Measurements from ENCODE around the gene PATZ1.

Gene PATZ1

DNA sequence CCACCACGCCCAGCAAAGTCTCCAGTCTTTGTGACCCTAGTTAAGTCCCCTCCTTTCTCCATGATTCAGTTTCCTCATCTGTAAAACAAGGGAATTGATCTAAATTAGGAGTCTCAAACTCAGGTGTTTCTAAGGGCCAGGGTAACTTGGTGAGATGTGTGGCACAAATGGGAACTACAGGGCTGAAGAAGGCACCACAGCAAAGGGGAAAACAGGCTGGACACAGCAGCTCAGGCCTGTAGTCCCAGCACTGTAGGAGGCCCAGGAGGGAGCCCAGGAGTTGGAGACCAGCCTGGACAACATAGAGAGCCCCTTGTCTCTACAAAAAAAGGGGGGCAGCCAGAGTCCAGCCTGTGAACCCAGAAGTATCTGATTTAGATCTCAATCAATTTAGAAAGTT, 15.6 kb upstream of the PATZ1 start:
- Histone ChIP-seq H3K27ac (no peak overlapping the region), H3K27me3 (ENCODE audit: insufficient read depth, low read depth) (no peaks in the 10 kb centered on the region), H3K4me2 (no peak overlapping the region), H3K36me3 (ENCODE audit: insufficient read depth) (no peaks in the 10 kb centered on the region), H3K4me3 (IDR thresholded peaks at IDR 0.05; ENCODE audit: insufficient read depth, low read depth, low read length) (no peak overlapping the region), H2AFZ (ENCODE audit: low read depth) (no peak overlapping the region), H3K4me1 (ENCODE audit: low read depth, poor library complexity, severe bottlenecking) (no peaks in the 10 kb centered on the region), H4K20me1 (ENCODE audit: insufficient read depth) (no peaks in the 10 kb centered on the region), H3K79me2 (ENCODE audit: insufficient read depth, low read depth) (no peaks in the 10 kb centered on the region), H3K9ac (no peak overlapping the region)
- TF ChIP-seq, protein P1, sequence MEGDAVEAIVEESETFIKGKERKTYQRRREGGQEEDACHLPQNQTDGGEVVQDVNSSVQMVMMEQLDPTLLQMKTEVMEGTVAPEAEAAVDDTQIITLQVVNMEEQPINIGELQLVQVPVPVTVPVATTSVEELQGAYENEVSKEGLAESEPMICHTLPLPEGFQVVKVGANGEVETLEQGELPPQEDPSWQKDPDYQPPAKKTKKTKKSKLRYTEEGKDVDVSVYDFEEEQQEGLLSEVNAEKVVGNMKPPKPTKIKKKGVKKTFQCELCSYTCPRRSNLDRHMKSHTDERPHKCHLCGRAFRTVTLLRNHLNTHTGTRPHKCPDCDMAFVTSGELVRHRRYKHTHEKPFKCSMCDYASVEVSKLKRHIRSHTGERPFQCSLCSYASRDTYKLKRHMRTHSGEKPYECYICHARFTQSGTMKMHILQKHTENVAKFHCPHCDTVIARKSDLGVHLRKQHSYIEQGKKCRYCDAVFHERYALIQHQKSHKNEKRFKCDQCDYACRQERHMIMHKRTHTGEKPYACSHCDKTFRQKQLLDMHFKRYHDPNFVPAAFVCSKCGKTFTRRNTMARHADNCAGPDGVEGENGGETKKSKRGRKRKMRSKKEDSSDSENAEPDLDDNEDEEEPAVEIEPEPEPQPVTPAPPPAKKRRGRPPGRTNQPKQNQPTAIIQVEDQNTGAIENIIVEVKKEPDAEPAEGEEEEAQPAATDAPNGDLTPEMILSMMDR (conservative IDR thresholded peaks at IDR 0.05; ENCODE audit: low read depth, low read length), result no peak

DNA sequence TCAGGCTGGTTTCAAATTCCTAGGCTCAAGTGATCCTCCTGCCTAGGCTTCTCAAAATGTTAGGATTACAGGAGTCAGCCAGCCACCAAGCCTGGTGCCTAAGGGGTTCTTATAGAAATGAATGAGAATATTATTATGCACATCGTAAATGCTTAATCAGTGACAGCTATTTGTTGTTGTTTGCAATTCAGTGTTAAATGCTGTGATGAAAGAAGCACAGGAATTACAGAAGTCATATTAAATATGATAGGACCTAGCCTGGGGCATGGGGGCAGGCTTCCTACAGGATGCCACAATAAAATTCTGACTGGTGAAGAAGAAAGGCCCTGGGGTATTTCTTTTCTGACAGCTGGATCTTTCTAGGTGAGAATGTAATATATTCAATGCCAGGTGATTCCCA, 13.9 kb upstream of the PATZ1 start:
- H3K36me3 ChIP-seq (ENCODE audit: insufficient read depth), result no peaks in the 10 kb centered on the region
- no peaks in the 10 kb centered on the region for H3K79me2 ChIP-seq (ENCODE audit: insufficient read depth, low read depth)
- H3K27me3 ChIP-seq (ENCODE audit: insufficient read depth, low read depth), result no peaks in the 10 kb centered on the region
- no peak overlapping the region for H3K4me3 ChIP-seq (IDR thresholded peaks at IDR 0.05; ENCODE audit: insufficient read depth, low read depth, low read length)
- H3K4me1 ChIP-seq (ENCODE audit: low read depth, poor library complexity, severe bottlenecking), result no peaks in the 10 kb centered on the region
- no peak overlapping the region for H3K9ac ChIP-seq
- H4K20me1 ChIP-seq (ENCODE audit: insufficient read depth), result no peaks in the 10 kb centered on the region
- TF ChIP-seq, protein P1 (conservative IDR thresholded peaks at IDR 0.05; ENCODE audit: low read depth, low read length), result no peak
- no peak overlapping the region for H3K27ac ChIP-seq
- H2AFZ ChIP-seq (ENCODE audit: low read depth), result no peak overlapping the region
- H3K4me2 ChIP-seq, result no peak overlapping the region

DNA sequence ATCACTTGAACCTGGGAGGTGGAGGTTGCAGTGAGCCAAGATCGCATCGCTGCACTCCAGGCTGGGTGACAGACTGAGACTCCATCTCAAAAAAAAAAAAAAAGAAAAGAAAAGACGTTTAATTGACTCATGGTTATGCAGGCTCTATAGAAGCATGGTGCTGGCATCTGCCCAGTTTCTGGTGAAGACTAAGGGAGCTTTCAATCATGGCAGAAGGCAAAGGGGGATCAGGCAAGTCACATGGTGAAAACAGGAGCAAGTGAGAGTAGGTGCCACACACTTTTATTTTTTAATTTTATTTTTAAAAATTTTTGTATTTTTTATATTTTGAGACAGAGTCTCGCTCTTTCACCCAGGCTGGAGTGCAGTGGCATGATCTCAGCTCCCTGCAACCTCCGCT, 8.4 kb upstream of the PATZ1 start:
- Histone ChIP-seq H3K4me3 (IDR thresholded peaks at IDR 0.05; ENCODE audit: insufficient read depth, low read depth, low read length) (no peak overlapping the region), H3K9ac (no peak overlapping the region), H3K4me2 (no peak overlapping the region), H3K27ac (no peak overlapping the region), H3K27me3 (ENCODE audit: insufficient read depth, low read depth) (no peaks in the 10 kb centered on the region), H3K36me3 (ENCODE audit: insufficient read depth) (no peaks in the 10 kb centered on the region), H3K79me2 (ENCODE audit: insufficient read depth, low read depth) (no peaks in the 10 kb centered on the region), H4K20me1 (ENCODE audit: insufficient read depth) (no peaks in the 10 kb centered on the region), H2AFZ (ENCODE audit: low read depth) (no peak overlapping the region), H3K4me1 (ENCODE audit: low read depth, poor library complexity, severe bottlenecking) (peaks cover 13% of the 10 kb centered on the region)
- TF ChIP-seq, protein P1 (conservative IDR thresholded peaks at IDR 0.05; ENCODE audit: low read depth, low read length), result no peak

DNA sequence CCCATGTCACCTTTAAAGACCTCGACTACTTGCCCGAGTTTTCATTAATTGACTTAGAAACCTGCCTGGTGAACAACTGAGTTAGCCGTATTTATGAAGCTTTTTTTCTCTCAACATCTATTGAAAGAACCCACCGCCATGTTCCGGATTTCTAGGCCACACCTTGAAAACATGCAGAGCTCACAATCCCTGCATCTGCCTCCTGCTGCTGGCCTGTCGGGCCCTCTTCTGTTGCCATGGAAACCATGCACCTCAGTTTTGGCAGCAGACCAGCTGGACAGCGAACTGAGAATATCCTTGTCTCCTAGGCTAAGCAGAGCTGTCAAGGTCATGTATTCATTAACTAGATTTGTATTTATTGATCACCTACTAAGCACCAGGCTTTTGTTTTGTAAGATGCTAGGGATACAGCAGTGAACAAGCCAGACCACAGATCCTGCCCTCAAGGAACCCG, 4.3 kb upstream of the PATZ1 start:
- H3K4me2 ChIP-seq, result peak overlapping the region; percentile 3; the same call in 1 of the 2 replicates

More for the DNA sequence above, 4.3 kb upstream of the PATZ1 start:
- Histone ChIP-seq H3K79me2 (ENCODE audit: insufficient read depth, low read depth) (0 out of 2 replicates have a peak, but pooled peaks cover 3% of the 10 kb centered on the region), H3K27me3 (ENCODE audit: insufficient read depth, low read depth) (no peaks in the 10 kb centered on the region), H3K36me3 (ENCODE audit: insufficient read depth) (no peaks in the 10 kb centered on the region), H3K9ac (no peak overlapping the region), H4K20me1 (ENCODE audit: insufficient read depth) (no peaks in the 10 kb centered on the region), H3K4me3 (IDR thresholded peaks at IDR 0.05; ENCODE audit: insufficient read depth, low read depth, low read length) (no peak overlapping the region), H3K27ac (no peak overlapping the region), H3K4me1 (ENCODE audit: low read depth, poor library complexity, severe bottlenecking) (peaks cover 22% of the 10 kb centered on the region), H2AFZ (ENCODE audit: low read depth) (no peak overlapping the region)
- TF ChIP-seq, protein P1 (conservative IDR thresholded peaks at IDR 0.05; ENCODE audit: low read depth, low read length), result no peak
